ENCODE results near the gene KCNIP4. TPM values are rescaled to one million over a fixed set of nuclear protein-coding genes. Genes with fewer than 3 reads are reported as not detected.

Gene KCNIP4
- total and polyA plus RNA-seq, 10 of the 15 experiments (the other 5 are each of a cell fraction or from before 2014, with no cell fraction given), result 0.03 to 0.23 (median 0.13) TPM; not detected in 7

- Histone ChIP-seq H2AFZ (ENCODE audit: control insufficient read depth, low read depth, low read length) (no peak overlapping the region), H3K4me2 (ENCODE audit: control insufficient read depth, insufficient read depth) (no peak overlapping the region), H3K9ac (ENCODE audit: control insufficient read depth, insufficient read depth, low read length) (no peak overlapping the region), H4K20me1 (ENCODE audit: control insufficient read depth, insufficient read depth) (no peaks in the 10 kb centered on the region), H3K27ac (ENCODE audit: control insufficient read depth, insufficient read depth) (no peak overlapping the region), H3K9me3 (replicated peaks; ENCODE audit: control insufficient read depth, insufficient read depth, low read length) (no peaks in the 10 kb centered on the region), H3K27me3 (replicated peaks in 1 of 2; ENCODE audit: control insufficient read depth in 2 of 2, insufficient read depth in 2 of 2, low read length in 1 of 2) (no peaks in the 10 kb centered on the region), H3K4me1 (ENCODE audit: control insufficient read depth, insufficient read depth, low read length) (no peaks in the 10 kb centered on the region), H3K36me3 (ENCODE audit: control insufficient read depth in 2 of 2, insufficient read depth in 2 of 2, low read length in 1 of 2) (no peaks in the 10 kb centered on the region), H3K79me2 (ENCODE audit: control insufficient read depth, insufficient read depth, low read length) (no peaks in the 10 kb centered on the region), H3K4me3 (no peak overlapping the region)
- 41% methylated on average over 3 of the region's 3 CpGs for WGBS (ENCODE audit: insufficient coverage, insufficient replicate concordance, low lambda C conversion rate, missing lambda C conversion rate)
- BruUV-seq (replicated peaks), result no TSS peak
- DNase-seq (ENCODE audit: low read depth, low spot score) (no peak), FAIRE-seq (no peak), ATAC-seq (no peak)
- ChIA-PET CTCF (no interaction called here), POLR2A (no interaction called here), SMC1A (ENCODE audit: uncharacterized antibody, unreplicated experiment) (no interaction called here), RAD21 (ENCODE audit: unreplicated experiment) (no interaction called here)
- in situ Hi-C loops (cut with MboI), result no loop called here
- TF ChIP-seq KAT2A (conservative IDR thresholded peaks at IDR 0.05; ENCODE audit: control insufficient read depth, low read depth, low read length) (no peak), MEF2A (IDR thresholded peaks at IDR 0.05; ENCODE audit: insufficient read depth, low read depth, low read length) (no peak)
- intact Hi-C loops (cut with micrococcal nuclease; ENCODE audit: unreplicated experiment), result no loop called here
Observed at GRCh38 chr4:21879187-21879586, 69.4 kb downstream of the KCNIP4 start.

- Histone ChIP-seq H4K20me1 (ENCODE audit: control insufficient read depth, insufficient read depth) (no peaks in the 10 kb centered on the region), H3K4me1 (ENCODE audit: control insufficient read depth, insufficient read depth, low read length) (no peaks in the 10 kb centered on the region), H3K9ac (ENCODE audit: control insufficient read depth, insufficient read depth, low read length) (no peak overlapping the region), H3K27me3 (replicated peaks in 1 of 2; ENCODE audit: control insufficient read depth in 2 of 2, insufficient read depth in 2 of 2, low read length in 1 of 2) (no peaks in the 10 kb centered on the region), H3K4me2 (ENCODE audit: control insufficient read depth, insufficient read depth) (no peak overlapping the region), H3K9me3 (replicated peaks; ENCODE audit: control insufficient read depth, insufficient read depth, low read length) (no peaks in the 10 kb centered on the region), H3K4me3 (no peak overlapping the region), H3K79me2 (ENCODE audit: control insufficient read depth, insufficient read depth, low read length) (no peaks in the 10 kb centered on the region), H3K27ac (ENCODE audit: control insufficient read depth, insufficient read depth) (no peak overlapping the region), H2AFZ (ENCODE audit: control insufficient read depth, low read depth, low read length) (no peak overlapping the region), H3K36me3 (ENCODE audit: control insufficient read depth in 2 of 2, insufficient read depth in 2 of 2, low read length in 1 of 2) (no peaks in the 10 kb centered on the region)
- ChIA-PET RAD21 (ENCODE audit: unreplicated experiment) (no interaction called here), SMC1A (ENCODE audit: uncharacterized antibody, unreplicated experiment) (no interaction called here), POLR2A (no interaction called here), CTCF (no interaction called here)
- intact Hi-C loops (cut with micrococcal nuclease; ENCODE audit: unreplicated experiment) (no loop called here), in situ Hi-C loops (cut with MboI) (no loop called here)
- BruUV-seq (replicated peaks), result no TSS peak
- no peak for ATAC-seq
- 0% methylated on average over 1 of the region's 1 CpG for WGBS (ENCODE audit: insufficient coverage, insufficient replicate concordance, low lambda C conversion rate, missing lambda C conversion rate)
- FAIRE-seq, result no peak
- no peak for DNase-seq (ENCODE audit: low read depth, low spot score)
- TF ChIP-seq HDAC2 (IDR thresholded peaks at IDR 0.05) (no peak), CHD4 (IDR thresholded peaks at IDR 0.05) (no peak), ATF2 (IDR thresholded peaks at IDR 0.05; ENCODE audit: low read length) (no peak), IKZF2 (IDR thresholded peaks at IDR 0.05) (no peak), KLF5 (IDR thresholded peaks at IDR 0.05; ENCODE audit: partially characterized antibody) (no peak), NR2C1 (IDR thresholded peaks at IDR 0.05) (no peak), ZZZ3 (IDR thresholded peaks at IDR 0.05; ENCODE audit: control insufficient read depth, insufficient read length, low read depth) (no peak), ZNF384 (IDR thresholded peaks at IDR 0.05; ENCODE audit: borderline replicate concordance, low read depth, low read length) (no peak), E2F4 (IDR thresholded peaks at IDR 0.05; ENCODE audit: low read depth, low read length) (no peak), SMARCA5 (IDR thresholded peaks at IDR 0.05) (no peak), SMAD1 (IDR thresholded peaks at IDR 0.05; ENCODE audit: low read depth, partially characterized antibody) (no peak)
- TF ChIP-seq, protein P1, sequence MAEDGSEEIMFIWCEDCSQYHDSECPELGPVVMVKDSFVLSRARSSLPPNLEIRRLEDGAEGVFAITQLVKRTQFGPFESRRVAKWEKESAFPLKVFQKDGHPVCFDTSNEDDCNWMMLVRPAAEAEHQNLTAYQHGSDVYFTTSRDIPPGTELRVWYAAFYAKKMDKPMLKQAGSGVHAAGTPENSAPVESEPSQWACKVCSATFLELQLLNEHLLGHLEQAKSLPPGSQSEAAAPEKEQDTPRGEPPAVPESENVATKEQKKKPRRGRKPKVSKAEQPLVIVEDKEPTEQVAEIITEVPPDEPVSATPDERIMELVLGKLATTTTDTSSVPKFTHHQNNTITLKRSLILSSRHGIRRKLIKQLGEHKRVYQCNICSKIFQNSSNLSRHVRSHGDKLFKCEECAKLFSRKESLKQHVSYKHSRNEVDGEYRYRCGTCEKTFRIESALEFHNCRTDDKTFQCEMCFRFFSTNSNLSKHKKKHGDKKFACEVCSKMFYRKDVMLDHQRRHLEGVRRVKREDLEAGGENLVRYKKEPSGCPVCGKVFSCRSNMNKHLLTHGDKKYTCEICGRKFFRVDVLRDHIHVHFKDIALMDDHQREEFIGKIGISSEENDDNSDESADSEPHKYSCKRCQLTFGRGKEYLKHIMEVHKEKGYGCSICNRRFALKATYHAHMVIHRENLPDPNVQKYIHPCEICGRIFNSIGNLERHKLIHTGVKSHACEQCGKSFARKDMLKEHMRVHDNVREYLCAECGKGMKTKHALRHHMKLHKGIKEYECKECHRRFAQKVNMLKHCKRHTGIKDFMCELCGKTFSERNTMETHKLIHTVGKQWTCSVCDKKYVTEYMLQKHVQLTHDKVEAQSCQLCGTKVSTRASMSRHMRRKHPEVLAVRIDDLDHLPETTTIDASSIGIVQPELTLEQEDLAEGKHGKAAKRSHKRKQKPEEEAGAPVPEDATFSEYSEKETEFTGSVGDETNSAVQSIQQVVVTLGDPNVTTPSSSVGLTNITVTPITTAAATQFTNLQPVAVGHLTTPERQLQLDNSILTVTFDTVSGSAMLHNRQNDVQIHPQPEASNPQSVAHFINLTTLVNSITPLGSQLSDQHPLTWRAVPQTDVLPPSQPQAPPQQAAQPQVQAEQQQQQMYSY (CRISPR knock-in tag; IDR thresholded peaks at IDR 0.05), result no peak
Observed at GRCh38 chr4:21876711-21877110, 71.9 kb downstream of the KCNIP4 start.

Data from GM12878 (cell line).